SK-N-SH treated with all-trans-retinoic acid at 6 μM for 48 hours (cell line): ENCODE measurements around the gene CCDC152.

ENCODE experiments used
- ATAC-seq: fragments of 200-7000 bp; cut with Tn5 transposase; 3 replicates; pipeline ENCODE4 v1.9.1; 2020; ENCODE audit warnings: mild to moderate bottlenecking, moderate library complexity
- ARNTL ChIP-seq: fragments of 450-650 bp; formaldehyde crosslinking; IDR thresholded peaks from 2 replicates; pipeline ENCODE4 v1.5.0; 2020; ENCODE audit warnings: low read depth, mild to moderate bottlenecking, moderate library complexity, borderline replicate concordance
- ESRRG ChIP-seq: fragments of 250-450 bp; sonication (Bioruptor Pico); IDR thresholded peaks from 2 replicates; pipeline ENCODE4 v1.6.1; 2021; ENCODE audit warnings: mild to moderate bottlenecking
- GLIS3 ChIP-seq: fragments of 250-450 bp; sonication (Bioruptor Pico); IDR thresholded peaks from 2 replicates; pipeline ENCODE4 v1.5.0; 2020; ENCODE audit warnings: mild to moderate bottlenecking, moderate library complexity
- PPARA ChIP-seq: fragments of 250-450 bp; sonication (Bioruptor Pico); IDR thresholded peaks from 2 replicates; pipeline ENCODE4 v1.5.0; 2020; ENCODE audit warnings: mild to moderate bottlenecking, borderline replicate concordance
- RARB ChIP-seq: fragments of 250-450 bp; sonication (Bioruptor Pico); IDR thresholded peaks from 2 replicates; pipeline ENCODE4 v1.8.0; 2021; ENCODE audit warnings: mild to moderate bottlenecking, moderate library complexity
- SNAI2 ChIP-seq: fragments of 250-450 bp; sonication (Bioruptor Pico); IDR thresholded peaks from 2 replicates; pipeline ENCODE4 v1.5.0; 2020; ENCODE audit warnings: mild to moderate bottlenecking, moderate library complexity
- TOX ChIP-seq: fragments of 250-450 bp; sonication (Bioruptor Pico); IDR thresholded peaks from 2 replicates; pipeline ENCODE4 v1.8.0; 2021; ENCODE audit warnings: mild to moderate bottlenecking, moderate library complexity, borderline replicate concordance
- ZC3H10 ChIP-seq: fragments of 250-450 bp; sonication (Bioruptor Pico); IDR thresholded peaks from 2 replicates; pipeline ENCODE4 v1.5.1; 2021; ENCODE audit warnings: mild to moderate bottlenecking, moderate library complexity
- ZFP3 ChIP-seq: fragments of 250-450 bp; sonication (Bioruptor Pico); IDR thresholded peaks from 2 replicates; pipeline ENCODE4 v1.5.0; 2020; ENCODE audit warnings: mild to moderate bottlenecking, moderate library complexity
- ZFP30 ChIP-seq: fragments of 450-650 bp; formaldehyde crosslinking; IDR thresholded peaks from 2 replicates; pipeline ENCODE4 v1.5.0; 2022; ENCODE audit warnings: mild to moderate bottlenecking, moderate library complexity
- ZNF565 ChIP-seq: fragments of 450-650 bp; formaldehyde crosslinking; conservative IDR thresholded peaks from 2 replicates; pipeline ENCODE4 v1.5.0; 2020; ENCODE audit warnings: low read depth, mild to moderate bottlenecking, moderate library complexity
- ZNF70 ChIP-seq: fragments of 450-650 bp; formaldehyde crosslinking; IDR thresholded peaks from 2 replicates; pipeline ENCODE4 v1.5.0; 2020; ENCODE audit warnings: mild to moderate bottlenecking, moderate library complexity
- ZNF8 ChIP-seq: fragments of 450-650 bp; formaldehyde crosslinking; IDR thresholded peaks from 2 replicates; pipeline ENCODE4 v1.5.0; 2020; ENCODE audit warnings: mild to moderate bottlenecking, moderate library complexity
- TF ChIP-seq, protein P1 (sequence below): fragments of 250-450 bp; sonication (Bioruptor Pico); IDR thresholded peaks from 2 replicates; pipeline ENCODE4 v1.8.0; 2021; ENCODE audit warnings: low read depth, mild to moderate bottlenecking, moderate library complexity, borderline replicate concordance
- TF ChIP-seq, protein P2 (sequence below): fragments of 250-450 bp; sonication (Bioruptor Pico); IDR thresholded peaks from 2 replicates; pipeline ENCODE4 v1.5.1; 2021; ENCODE audit warnings: mild to moderate bottlenecking, moderate library complexity
- TF ChIP-seq, protein P3 (sequence below): fragments of 250-450 bp; sonication (Bioruptor Pico); IDR thresholded peaks from 2 replicates; pipeline ENCODE4 v1.5.0; 2020; ENCODE audit warnings: mild to moderate bottlenecking, moderate library complexity
- TF ChIP-seq, protein P4 (sequence below): fragments of 250-450 bp; sonication (Bioruptor Pico); IDR thresholded peaks from 2 replicates; pipeline ENCODE4 v1.8.0; 2020; ENCODE audit warnings: mild to moderate bottlenecking, moderate library complexity, borderline replicate concordance
- TF ChIP-seq, protein P5 (sequence below): fragments of 250-450 bp; sonication (Bioruptor Pico); IDR thresholded peaks from 2 replicates; pipeline ENCODE4 v1.5.1; 2020; ENCODE audit warnings: low read depth, mild to moderate bottlenecking, moderate library complexity

CCDC152 gene

DNA sequence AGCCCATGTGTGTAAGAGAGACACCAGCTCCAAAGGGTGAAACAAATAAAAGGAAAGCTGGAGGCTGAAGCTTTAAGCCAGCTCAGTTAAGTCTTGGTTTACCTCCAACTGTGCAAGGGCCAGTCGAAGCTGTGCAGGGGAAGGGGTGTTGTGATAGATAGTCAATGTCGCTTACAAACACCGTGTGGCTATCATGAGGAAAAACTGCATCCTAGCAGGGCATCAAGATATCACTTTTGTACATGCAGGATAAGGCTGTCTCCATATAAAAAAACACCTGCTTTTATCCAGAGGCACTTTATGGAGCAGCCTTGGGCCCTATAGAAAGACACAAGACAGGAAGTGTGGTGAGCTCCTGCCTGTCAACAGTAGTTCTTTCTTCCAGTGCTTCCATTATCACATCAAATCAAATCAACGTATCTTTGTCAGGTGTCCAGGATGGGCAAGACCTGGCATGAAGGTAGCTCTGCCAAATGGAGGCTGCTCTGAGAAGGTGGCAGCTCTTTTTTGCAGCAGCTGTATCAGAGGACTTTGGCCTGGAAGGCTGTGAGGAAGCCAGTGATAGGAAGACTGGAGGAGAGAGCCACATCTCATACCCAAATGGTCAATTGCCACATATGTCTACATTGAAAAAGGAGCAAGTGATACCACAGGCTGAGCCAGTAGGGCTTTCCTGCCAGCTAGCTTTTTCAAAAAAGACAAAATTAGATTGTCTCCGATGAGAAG, 84.4 kb downstream of the CCDC152 start:
- no peak for ATAC-seq

DNA sequence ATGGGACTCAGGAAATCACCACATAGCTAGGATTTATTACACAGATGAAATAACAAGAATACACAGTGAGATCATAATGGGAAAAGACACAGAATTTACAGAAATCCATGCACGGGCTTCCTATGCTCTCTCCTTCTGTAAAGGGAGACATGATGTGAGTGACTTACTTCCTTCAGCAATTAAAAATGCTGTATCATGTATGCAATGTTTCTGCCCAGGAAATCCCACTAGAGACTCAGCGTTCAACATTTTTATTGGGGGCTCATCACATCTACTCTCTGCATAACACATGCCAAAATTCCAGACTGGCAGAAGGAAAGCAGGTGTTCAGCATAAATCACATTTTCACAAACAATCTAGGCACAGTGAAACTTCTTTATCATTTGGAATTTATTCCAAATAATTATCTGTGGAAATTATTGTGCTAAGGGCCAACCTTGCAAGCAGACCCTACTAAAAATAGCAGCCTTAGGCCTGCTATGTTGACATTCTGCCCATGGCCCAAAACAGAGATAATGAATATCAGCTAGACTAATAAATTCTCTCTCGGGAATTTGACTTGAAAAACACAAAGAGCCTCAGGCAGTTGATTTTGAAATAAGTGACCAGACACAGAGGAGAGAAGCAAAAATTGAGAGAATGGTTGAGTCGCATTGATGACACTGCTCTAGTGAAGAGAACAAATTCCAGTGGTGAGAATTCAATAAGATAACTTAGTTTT, 86.5 kb downstream of the CCDC152 start:
- TF ChIP-seq ZFP30 (no peak), ESRRG (no peak), ZNF565 (CRISPR knock-in tag) (no peak), ZNF70 (CRISPR knock-in tag) (no peak), RARB (no peak), ZNF8 (CRISPR knock-in tag) (no peak), ZFP3 (no peak)
- TF ChIP-seq, protein P1, sequence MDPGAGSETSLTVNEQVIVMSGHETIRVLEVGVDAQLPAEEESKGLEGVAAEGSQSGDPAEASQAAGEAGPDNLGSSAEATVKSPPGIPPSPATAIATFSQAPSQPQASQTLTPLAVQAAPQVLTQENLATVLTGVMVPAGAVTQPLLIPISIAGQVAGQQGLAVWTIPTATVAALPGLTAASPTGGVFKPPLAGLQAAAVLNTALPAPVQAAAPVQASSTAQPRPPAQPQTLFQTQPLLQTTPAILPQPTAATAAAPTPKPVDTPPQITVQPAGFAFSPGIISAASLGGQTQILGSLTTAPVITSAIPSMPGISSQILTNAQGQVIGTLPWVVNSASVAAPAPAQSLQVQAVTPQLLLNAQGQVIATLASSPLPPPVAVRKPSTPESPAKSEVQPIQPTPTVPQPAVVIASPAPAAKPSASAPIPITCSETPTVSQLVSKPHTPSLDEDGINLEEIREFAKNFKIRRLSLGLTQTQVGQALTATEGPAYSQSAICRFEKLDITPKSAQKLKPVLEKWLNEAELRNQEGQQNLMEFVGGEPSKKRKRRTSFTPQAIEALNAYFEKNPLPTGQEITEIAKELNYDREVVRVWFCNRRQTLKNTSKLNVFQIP (CRISPR knock-in tag), result no peak
- TF ChIP-seq, protein P2, sequence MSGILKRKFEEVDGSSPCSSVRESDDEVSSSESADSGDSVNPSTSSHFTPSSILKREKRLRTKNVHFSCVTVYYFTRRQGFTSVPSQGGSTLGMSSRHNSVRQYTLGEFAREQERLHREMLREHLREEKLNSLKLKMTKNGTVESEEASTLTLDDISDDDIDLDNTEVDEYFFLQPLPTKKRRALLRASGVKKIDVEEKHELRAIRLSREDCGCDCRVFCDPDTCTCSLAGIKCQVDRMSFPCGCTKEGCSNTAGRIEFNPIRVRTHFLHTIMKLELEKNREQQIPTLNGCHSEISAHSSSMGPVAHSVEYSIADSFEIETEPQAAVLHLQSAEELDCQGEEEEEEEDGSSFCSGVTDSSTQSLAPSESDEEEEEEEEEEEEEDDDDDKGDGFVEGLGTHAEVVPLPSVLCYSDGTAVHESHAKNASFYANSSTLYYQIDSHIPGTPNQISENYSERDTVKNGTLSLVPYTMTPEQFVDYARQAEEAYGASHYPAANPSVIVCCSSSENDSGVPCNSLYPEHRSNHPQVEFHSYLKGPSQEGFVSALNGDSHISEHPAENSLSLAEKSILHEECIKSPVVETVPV (CRISPR knock-in tag), result no peak
- ATAC-seq, result no peak

More for the DNA sequence above, 84.4 kb downstream of the CCDC152 start:
- TF ChIP-seq SNAI2 (CRISPR knock-in tag), result no peak
- TF ChIP-seq ZC3H10 (CRISPR knock-in tag), result no peak
- TF ChIP-seq, protein P3, sequence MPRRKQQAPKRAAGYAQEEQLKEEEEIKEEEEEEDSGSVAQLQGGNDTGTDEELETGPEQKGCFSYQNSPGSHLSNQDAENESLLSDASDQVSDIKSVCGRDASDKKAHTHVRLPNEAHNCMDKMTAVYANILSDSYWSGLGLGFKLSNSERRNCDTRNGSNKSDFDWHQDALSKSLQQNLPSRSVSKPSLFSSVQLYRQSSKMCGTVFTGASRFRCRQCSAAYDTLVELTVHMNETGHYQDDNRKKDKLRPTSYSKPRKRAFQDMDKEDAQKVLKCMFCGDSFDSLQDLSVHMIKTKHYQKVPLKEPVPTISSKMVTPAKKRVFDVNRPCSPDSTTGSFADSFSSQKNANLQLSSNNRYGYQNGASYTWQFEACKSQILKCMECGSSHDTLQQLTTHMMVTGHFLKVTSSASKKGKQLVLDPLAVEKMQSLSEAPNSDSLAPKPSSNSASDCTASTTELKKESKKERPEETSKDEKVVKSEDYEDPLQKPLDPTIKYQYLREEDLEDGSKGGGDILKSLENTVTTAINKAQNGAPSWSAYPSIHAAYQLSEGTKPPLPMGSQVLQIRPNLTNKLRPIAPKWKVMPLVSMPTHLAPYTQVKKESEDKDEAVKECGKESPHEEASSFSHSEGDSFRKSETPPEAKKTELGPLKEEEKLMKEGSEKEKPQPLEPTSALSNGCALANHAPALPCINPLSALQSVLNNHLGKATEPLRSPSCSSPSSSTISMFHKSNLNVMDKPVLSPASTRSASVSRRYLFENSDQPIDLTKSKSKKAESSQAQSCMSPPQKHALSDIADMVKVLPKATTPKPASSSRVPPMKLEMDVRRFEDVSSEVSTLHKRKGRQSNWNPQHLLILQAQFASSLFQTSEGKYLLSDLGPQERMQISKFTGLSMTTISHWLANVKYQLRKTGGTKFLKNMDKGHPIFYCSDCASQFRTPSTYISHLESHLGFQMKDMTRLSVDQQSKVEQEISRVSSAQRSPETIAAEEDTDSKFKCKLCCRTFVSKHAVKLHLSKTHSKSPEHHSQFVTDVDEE (CRISPR knock-in tag), result no peak
- no peak for TF ChIP-seq ESRRG
- TF ChIP-seq RARB, result no peak
- TF ChIP-seq, protein P2 (CRISPR knock-in tag), result no peak
- TF ChIP-seq, protein P4, sequence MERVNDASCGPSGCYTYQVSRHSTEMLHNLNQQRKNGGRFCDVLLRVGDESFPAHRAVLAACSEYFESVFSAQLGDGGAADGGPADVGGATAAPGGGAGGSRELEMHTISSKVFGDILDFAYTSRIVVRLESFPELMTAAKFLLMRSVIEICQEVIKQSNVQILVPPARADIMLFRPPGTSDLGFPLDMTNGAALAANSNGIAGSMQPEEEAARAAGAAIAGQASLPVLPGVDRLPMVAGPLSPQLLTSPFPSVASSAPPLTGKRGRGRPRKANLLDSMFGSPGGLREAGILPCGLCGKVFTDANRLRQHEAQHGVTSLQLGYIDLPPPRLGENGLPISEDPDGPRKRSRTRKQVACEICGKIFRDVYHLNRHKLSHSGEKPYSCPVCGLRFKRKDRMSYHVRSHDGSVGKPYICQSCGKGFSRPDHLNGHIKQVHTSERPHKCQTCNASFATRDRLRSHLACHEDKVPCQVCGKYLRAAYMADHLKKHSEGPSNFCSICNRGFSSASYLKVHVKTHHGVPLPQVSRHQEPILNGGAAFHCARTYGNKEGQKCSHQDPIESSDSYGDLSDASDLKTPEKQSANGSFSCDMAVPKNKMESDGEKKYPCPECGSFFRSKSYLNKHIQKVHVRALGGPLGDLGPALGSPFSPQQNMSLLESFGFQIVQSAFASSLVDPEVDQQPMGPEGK (CRISPR knock-in tag), result no peak
- TF ChIP-seq ZFP30, result no peak
- TF ChIP-seq GLIS3 (CRISPR knock-in tag), result no peak
- TF ChIP-seq, protein P5, sequence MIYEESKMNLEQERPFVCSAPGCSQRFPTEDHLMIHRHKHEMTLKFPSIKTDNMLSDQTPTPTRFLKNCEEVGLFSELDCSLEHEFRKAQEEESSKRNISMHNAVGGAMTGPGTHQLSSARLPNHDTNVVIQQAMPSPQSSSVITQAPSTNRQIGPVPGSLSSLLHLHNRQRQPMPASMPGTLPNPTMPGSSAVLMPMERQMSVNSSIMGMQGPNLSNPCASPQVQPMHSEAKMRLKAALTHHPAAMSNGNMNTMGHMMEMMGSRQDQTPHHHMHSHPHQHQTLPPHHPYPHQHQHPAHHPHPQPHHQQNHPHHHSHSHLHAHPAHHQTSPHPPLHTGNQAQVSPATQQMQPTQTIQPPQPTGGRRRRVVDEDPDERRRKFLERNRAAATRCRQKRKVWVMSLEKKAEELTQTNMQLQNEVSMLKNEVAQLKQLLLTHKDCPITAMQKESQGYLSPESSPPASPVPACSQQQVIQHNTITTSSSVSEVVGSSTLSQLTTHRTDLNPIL (CRISPR knock-in tag), result no peak
- no peak for TF ChIP-seq PPARA (CRISPR knock-in tag)
- TF ChIP-seq ZFP3, result no peak
- no peak for TF ChIP-seq ZNF8 (CRISPR knock-in tag)
- TF ChIP-seq TOX (CRISPR knock-in tag), result no peak
- no peak for TF ChIP-seq ZNF70 (CRISPR knock-in tag)
- TF ChIP-seq ARNTL (CRISPR knock-in tag), result no peak
